ENCODE measurements around the gene PRKCQ.

The PRKCQ gene

DNA sequence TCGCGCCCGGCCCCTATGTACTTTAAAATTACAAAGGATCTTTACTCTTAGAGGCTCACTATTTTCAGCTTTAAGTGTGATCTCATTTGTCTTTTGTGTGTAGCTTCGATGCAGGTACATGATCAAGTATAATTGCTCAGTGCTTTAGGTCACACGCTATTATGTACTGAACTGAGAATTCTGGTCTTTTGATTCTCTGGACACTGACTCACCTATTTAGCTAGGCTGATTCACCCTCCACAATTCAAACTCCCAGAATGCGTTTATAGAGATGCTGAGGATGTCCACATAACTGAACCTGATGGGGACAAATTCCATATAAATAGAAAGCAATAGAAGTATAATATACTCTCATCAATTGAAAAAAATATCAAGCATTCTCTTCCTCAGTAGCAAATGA is 57.8 kb downstream of the PRKCQ start:
- no peak for DNase-seq (ENCODE audit: low spot score)

DNA sequence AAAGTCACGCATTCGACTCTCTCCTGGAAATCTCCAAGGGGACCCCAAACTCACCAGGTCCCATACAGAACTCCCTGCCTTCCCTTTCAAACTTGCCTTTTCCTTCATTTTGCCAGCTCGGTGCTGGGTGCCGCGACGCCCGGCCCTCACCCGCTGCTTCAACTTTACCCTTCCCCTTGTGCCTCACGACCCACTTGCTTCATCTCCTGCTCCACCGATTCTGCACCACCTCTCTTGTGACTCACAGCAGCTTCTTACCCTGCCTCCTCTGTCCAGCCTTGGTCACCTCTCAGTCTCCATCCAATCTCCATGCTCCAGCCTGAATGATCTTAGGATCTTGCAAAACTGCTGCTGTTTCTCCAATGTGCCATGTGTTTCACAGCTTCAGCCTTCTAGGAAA is 59.9 kb downstream of the PRKCQ start:
- no peak for DNase-seq (ENCODE audit: low spot score)

DNA sequence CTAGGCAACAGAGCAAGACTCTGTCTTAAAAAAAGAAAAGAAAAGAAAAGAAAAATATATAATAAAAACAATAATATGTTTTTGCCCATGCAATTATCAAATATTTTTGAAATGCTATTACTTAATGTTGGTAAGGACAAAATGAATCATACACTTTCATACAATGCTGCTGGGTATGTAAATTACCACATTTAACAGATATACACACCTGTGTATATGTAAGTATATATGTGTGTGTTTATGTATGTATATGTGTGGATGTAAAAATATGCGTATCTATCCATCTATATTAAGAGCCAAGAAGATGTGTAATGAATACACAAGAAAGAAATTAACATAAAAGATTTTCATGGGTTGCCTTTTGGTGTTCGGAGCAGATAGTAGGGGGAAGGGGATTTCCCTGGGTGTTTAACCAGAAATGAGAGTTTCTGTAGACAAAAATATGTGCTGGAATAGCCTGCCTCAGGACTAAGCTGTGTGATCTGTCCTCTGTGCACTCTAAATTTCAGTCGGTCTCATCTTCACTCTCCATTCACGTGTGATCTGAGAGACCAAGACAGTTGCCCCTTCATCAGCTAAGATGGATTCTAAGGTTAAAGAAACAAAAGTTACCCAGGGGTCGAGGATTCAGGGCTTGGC is 61.2 kb downstream of the PRKCQ start:
- DNase-seq (ENCODE audit: low spot score): no peak

DNA sequence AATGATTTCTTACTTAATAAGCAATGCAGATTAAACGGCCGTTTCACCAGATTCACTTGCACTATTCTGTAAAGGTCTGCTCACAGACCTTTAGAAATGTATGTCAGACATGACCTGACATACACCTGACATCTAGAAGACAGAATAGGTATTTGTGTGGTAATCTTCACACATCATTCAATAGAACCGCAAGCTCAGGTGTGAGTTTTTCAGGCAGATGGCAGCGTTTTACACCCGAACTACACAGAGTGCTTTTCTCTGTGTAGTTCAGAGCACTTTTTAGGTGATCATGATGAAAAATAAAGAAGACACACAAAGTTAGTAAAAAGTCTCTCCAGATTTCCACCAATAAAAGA is 63.2 kb downstream of the PRKCQ start:
- DNase-seq (ENCODE audit: low spot score): no peak

DNA sequence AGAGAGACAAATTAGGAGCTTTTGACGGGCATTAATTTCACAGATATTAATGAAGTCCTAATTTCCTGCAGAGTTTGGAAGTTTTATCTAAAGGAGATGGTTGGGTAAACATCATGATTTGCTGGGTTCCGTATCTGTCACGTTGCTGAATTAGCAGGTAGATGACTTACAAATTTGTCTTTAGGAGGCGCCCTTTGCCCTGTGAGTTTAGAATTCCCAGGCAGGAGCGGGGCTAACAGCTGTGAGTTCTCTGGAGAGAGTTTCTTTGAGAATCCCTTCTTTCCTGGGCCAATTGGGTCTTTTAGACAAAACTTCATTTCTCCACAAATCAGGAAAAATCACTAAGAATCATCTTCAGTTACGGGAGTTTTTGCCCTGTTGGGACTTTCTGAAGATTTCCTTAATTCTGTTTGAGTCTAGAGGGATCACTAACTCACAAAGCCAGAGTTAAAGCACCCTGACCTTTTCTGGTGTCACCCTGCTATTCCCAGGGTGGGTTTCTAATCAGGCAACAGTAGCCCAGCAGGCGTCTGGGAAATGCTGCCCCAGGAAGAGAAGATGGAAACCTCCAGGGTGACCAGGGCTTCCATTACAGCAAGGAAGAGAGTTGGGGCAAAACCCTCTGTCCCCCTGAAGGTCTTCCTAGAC is 63.7 kb downstream of the PRKCQ start:
- no peak for DNase-seq (ENCODE audit: low spot score)

DNA sequence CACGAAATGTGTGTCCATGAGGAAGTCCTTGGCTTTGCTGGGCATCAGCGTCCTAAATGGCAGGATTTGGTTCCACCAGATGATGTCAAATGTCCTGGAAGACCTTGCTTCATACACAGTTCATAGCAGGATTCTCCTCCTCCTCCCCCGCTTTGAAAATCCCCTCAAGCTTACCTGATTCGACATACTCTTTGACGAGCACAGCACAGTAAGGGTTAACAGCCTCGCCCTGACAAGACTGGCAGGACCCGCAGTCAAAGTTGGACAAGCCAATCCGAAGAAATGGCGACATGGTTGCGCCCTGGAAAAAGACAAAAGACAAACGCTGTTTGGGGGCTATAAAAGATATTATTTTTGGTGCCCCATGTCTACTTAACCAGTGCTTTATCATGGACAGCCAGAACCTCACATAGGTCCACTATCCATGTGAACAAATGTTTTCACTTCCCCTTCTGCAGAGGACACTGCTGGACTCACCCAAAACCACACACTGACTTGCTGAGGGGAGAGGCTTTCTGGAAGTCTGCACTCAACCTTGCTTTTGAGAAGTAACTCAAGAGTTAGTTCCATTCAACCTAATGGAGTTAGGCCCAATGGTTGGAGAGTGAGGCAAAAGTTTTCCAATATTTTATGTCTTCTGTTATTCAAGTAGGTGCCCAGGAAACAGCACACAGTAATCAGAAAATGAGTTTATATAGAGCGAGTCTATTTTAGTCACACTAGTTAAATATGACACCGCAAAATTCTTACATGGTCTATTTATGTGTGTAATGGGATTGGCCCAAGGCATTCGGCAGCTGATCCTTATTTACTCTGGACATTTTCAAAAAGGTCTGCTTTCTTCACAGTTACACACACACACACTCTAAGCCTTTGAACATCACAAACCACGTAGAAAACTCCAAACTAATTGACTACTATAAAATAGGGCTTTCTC is 65.0 kb downstream of the PRKCQ start:
- peak; percentile 67 for DNase-seq (ENCODE audit: low spot score)

DNA sequence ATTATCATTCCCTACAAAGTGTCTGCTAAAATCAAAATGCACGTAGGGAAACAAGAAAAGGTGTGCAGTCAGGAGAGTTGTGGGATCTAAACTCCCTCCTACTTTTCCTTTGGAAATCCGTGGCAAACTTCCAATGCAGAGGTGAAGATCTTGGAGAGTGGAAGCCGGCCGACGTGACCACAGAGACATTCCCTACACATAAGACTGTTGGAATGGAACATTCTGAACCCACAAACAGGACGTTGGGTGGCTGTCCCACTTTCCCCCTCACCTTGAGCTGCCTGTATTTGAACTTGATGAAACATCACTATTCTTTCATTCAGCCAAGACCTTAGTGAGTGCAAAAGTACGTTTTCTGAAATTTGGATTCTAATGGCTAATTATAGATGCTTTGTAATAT is 65.9 kb downstream of the PRKCQ start:
- no peak for DNase-seq (ENCODE audit: low spot score)

DNA sequence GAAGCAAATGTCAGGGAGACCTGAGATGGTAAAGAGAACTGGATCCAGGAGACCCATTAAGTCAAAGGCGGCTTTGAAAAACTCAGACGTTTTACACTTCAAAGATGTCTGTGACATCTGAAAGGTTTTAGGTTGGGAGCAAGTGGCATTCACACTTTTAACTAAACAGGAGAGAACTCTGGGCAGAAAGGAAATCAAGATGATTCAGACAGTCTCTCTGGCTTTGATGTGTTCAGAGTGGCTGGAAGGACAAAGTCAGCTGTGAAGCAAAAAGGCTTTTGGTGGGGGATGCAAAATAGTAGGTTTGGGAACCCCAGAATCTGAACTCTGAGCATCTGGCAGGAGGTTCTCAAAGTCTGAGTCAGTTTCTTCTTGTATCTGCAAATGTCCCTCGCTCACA is 66.6 kb downstream of the PRKCQ start:
- no peak for DNase-seq (ENCODE audit: low spot score)

DNA sequence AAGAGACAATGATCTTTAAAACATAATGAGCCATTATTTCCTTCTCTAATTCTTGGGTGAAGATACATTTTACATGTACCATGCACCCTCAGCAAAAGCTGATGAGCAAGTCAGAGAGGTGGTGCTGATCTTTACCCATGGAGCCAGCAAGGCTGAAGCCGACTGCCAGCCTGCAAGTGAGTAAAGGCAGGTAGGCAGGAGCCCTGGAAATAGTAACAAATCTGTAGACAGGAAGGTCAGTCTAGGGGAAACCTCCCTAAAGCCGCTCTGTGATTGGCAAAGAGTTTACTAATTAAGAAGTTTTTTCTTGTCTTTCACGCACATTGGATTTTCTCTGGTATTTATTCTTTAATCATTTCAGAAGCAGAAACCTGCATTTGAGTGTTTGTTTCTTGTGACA is 67.9 kb downstream of the PRKCQ start:
- DNase-seq (ENCODE audit: low spot score): no peak

DNA sequence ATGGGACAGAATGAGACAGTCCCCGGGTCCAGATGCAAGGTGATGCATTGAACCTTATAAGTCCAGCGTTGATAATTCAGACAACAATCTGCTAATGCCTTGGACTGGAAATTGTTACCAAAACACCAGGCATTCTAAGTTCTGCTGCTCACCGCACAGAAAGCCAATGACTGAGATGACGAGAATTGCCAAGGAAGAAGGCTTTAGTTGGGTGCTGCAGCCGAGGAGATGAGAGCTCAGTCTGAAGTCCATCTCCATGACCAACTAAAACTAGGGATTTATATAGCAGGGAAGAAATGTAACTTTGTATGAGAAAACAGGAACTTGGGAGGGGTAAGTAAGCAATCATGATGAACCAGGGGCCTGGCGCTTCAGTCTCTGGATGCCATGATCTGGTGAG is 68.7 kb downstream of the PRKCQ start:
- no peak for DNase-seq (ENCODE audit: low spot score)

DNA sequence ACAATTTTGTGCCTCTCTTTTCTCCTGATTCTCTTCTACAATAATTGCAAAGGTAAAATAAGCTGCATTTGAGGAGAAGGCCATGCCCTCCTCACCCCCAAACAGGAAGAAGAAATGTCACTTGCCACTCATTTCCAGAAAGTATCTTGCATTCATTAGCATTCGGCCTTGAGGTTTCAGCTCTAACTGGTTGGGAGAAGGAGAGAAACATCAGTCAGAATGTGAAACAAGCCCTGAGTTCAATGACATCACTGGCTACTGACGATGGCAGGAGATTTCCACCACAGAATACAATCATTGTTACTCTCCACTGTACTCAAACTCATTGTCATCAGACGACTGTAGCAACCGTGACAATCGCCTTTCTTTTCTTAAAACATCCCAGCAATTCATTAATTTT is 72.8 kb downstream of the PRKCQ start:
- peak; percentile 77 for DNase-seq (ENCODE audit: low spot score)

DNA sequence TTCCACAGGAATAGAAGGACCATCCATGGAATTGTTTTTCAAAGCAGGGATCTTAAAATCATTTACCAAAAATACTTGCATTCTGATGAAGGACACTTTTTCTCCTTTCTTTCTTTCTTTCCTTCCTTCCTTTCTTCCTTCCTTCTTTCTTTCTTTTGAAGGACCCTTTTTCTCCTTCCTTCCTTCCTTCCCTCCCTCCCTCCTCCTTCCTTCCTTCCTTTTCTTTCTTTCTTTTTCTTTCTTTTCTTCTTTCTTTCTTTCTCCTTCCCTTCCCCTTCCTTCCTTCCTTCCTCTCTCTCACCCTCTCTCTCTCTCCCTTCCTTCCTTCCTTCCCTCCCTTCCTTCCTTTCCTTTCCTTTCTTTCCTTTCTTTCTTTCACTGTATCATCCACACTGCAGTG is 74.8 kb downstream of the PRKCQ start:
- no peak for DNase-seq (ENCODE audit: low spot score)

DNA sequence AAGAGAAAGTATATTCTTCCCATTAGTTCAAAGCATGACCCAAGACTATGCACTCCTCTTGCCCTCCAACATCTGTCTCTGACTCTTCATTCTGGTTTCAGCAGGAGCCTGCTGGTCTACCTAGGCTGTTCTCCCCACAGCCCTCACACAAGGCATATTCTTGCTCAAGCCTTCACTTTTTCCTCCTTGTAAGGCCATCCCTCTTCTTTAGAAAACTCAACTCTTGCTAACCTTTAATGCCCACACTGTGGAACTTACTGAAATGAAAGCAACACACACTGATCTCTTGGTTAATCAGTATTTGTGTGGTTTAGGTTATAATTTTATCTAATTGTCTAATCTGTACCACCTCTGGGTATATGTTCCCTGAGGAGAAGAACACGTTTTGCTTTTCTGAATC is 75.8 kb downstream of the PRKCQ start:
- DNase-seq (ENCODE audit: low spot score): no peak

DNA sequence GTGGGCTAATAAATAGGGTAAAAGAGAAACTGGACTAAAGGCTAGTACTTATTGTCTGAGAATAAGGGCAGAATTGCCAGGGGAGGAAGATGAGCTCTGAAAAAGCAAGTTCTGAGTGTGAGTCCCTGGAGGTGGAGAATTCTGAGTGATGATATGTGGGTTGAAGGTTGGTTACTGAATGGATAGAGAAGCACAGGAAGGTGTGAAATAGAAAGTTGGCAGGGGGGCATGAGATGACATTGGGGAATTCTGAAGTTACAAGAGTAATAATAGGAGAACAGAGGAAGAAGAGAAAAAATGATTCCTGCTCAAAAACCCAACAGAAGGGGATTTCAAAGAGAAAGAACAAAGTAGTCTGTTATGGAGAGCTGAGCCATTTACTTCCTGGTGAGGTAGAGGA is 76.9 kb downstream of the PRKCQ start:
- DNase-seq (ENCODE audit: low spot score): no peak

DNA sequence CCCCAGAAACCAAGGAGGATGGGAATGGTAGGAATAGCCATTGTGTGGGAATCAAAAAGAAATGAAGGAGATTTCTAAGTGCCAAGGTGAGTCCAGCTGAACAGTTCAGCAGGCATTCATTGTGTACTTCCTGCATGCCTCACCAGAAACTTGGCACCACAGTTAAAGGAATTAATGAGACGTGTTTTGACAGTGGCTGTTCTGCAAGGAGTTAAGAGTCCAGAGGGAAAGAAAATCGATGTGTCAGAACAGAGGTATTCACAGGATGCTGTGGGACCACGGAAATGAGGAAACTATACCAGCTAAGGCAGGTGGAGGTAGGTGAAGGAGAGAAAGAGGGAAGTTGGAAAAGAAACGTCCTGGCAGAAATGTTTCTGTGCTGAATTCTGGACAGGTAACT is 78.1 kb downstream of the PRKCQ start:
- DNase-seq (ENCODE audit: low spot score): no peak

DNA sequence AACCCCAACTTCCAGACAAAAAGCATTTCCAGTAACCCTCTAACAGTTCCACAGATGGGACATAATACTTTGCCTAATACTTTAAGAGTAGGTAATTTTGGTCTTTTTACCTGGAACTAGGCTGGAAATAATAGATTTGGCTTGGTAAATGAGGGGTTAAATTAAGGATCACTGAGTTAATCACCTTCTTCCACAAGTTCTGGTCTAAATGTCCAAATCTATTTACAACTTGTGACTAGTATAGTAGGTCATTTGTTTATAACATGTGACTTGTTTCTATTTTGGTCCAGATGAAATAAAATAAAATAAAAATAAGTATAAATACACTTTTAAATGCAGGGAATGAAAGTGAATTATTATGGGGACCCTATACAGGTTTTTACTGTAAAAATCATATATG is 80.1 kb downstream of the PRKCQ start:
- DNase-seq (ENCODE audit: low spot score): no peak

DNA sequence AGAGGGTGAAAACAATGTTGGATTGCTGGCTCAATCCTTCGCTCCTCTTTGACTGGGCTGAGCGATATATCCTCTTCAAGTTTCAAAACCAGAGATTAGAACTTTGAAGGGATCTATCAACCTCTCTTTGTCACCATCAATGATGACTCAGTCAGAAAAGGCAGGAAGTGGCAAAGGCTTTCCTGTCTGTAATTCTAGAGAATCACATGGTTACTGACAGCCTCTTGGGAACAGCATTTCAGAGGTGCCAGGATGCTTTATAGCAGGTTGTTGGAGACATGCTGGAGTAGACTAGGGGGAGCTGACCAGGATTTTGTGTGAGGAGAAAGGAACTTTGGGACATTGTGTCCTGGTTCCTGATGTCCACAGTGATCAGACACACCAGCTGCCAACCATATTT is 81.3 kb downstream of the PRKCQ start:
- DNase-seq (ENCODE audit: low spot score): no peak

DNA sequence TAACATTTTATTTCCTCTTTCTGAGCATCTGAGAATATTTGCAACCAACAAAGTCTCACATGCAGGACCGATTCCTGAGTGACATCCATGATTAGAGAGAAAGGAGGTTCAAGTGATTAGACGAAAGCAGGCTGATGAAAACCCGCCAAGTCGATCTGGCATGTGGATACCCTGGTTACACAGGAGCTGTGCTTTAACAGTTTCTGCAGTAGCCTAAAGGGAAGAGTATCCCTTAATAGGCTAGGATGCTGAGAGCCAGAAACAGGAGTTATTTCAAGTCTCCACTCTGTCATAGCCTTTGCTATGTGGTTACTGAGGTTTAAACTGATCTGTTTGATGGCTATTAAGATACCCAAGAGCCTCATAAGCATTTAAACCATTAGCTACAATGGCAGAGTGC is 82.5 kb downstream of the PRKCQ start:
- DNase-seq (ENCODE audit: low spot score): no peak

DNA sequence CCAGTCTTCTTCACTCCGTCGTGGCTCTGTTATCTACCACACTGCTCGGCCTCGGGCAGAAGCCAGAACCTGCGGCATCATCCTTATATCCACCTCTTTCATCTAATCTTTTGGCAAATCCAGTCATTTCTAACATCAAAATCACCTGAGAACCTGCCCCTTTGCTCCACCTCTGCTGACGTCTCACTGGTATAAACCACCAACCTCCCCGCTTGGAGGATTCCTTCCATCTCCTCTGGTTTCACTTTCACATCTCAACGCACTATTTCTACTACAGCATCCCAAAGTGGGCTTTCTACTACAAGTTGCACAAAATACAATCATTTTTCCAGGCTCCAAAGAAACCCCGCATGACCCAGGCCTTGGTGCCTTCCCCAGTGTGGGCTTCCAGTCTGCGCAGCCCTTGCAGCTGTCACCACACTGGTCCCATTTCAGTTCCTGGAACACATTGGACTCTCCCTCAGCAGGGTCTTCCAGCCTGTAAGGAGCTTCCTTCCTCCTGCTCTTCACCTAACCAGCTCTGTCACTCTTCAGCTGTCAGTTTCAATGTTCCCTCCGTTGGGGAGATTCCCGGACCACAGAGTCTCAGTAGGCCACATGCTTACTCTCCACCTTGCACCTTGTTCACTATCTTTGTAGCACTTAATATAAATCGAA is 85.0 kb downstream of the PRKCQ start:
- no peak for DNase-seq (ENCODE audit: low spot score)

DNA sequence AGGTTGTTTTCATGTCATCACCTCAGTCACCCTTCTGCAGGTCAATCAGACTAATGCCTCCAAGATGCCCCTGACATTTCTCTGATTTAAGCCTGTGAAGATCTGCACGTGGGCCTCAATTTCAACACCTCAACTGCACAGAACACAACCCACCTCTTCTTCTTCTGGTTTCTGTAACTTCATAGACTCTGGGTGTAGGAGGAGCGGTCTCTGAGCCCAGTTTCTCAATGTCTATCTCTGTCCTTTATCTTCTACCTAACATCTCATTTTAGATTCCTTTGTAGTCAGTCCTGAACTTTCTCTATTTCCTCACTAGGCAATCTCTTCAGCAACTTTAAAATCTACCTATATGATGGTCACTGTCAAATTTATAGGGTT is 85.6 kb downstream of the PRKCQ start:
- no peak for DNase-seq (ENCODE audit: low spot score)

DNA sequence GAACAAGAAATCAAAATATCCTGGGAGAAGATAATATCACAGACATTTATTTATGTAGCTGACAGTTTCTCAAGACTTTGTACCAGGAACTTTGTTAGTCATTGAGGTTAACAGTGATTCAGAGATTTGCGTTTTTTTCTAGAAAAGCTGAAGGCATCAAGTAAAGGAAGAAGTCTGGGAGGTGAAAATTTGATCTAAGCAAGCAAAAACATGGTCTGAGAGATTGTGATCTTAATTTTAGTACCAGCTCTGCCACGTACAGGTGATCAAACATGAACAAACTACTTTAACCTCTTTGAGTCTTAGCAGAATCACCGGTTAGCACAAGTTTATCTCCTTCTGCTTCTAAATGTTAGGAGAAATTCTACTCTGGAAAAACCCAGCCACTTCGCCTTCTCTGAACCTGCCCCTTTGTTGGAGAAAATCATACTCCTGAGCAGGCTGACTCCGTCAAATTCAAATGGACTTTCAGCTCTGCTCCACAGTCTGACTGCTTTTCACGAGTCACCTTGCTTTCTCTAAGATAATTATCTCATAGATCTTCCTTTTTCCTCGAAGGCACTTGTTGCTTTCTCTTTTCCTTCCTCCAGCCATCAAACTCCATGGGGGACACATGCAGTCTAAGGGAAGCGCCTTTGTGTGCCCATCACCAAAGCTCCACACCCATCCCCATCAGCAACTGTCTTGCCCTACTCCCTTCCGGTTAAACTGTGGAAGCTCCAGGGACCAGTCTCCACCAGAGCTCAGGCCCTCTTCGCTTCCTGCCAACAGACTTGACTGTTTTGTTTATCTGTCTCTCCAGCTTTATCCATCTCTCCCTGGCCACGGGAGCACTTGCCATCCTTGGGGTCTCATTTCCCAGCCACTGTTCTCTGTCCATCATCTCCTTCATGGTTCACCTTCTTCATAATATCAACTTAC is 86.3 kb downstream of the PRKCQ start:
- DNase-seq (ENCODE audit: low spot score): no peak

DNA sequence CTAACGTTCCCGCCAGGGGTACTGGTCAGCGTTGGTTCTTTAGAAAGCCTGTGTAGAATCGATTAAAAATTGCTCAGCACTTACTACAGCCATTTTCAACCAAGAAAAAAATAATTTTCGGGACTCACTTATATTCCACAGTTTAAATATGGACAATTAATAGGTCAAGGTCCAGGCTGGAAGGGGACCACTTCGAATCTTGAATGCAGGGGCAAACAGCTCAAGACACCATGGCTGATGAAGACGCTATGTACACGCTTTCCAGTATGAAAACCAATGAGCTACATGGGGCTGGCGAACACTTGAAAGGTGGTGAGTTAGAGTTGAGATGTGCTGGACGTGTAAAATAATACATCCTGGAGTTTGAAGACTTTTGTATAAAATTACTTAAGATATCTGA is 87.2 kb downstream of the PRKCQ start:
- DNase-seq (ENCODE audit: low spot score): no peak
